K562 (cell line): ENCODE data around the gene ALCAM. TPM values are rescaled to one million over a fixed set of nuclear protein-coding genes. Genes with fewer than 3 reads are reported as not detected.

Experiments used
- ATAC-seq: fragments of 200-7000 bp; cut with Tn5 transposase; 3 replicates; pipeline ENCODE4 v1.9.1; 2020; ENCODE audit warnings: moderate library complexity
- BruUV-seq: library from RNA; stranded (reverse); fragments of 400-500 nt; replicated peaks from 2 replicates; lab custom pipeline; 2021; lab: Mats Ljungman, UMichigan
- CTCF ChIA-PET: fragments of 300-600 bp; formaldehyde crosslinking; extraction: SDS; loops from one replicate; lab custom pipeline; 2021; ENCODE audit warnings: low intra/inter-chr PET ratio; lab: Yijun Ruan, JAX
- POLR2A ChIA-PET: fragments of 300-600, 350-650 bp; sonication (Branson Sonifier 250); formaldehyde crosslinking; extraction: SDS; loops from one replicate; lab custom pipeline; 2021; ENCODE audit warnings: antibody characterized with exemption, inconsistent platforms; lab: Yijun Ruan, JAX
- DNase-seq, 4 experiments: peaks; one replicate each; pipeline versions ENCODE4 v3.0.0 to v3.0.0-alpha.2; 2011 to 2018; ENCODE audit warnings: low spot score in 3 of 4, mixed read lengths in 3 of 4; ENCODE audit errors: extremely low read depth in 1 of 4
- FAIRE-seq: peaks from 2 replicates; lab custom pipeline; 2011; peaks lifted over from hg19 to GRCh38; lab: Jason Lieb, UNC
- H2AFZ ChIP-seq: 2 replicates; pipeline ENCODE4 v1.6.0; 2011; ENCODE audit warnings: low read depth, low read length, control low read depth, inconsistent platforms
- H3K27ac ChIP-seq: fragments of 200-600 bp; 3 replicates; pipeline ENCODE4 v1.8.0; 2011; ENCODE audit warnings: low read depth, mild to moderate bottlenecking, control low read depth, inconsistent platforms, low read length, moderate library complexity, mixed read lengths; ENCODE audit errors: extremely low read depth
- H3K27me3 ChIP-seq, 2 experiments: fragments of 300-600 bp in 1 of 2; 2 replicates in 1 of 2; 3 replicates in 1 of 2; pipeline versions ENCODE4 v1.6.0 to v1.8.0; 2011; ENCODE audit warnings: inconsistent platforms in 2 of 2, low read length in 2 of 2, mild to moderate bottlenecking in 1 of 2, mixed read lengths in 1 of 2, moderate library complexity in 1 of 2; ENCODE audit not compliant: control insufficient read depth in 2 of 2, insufficient read depth in 2 of 2
- H3K36me3 ChIP-seq: fragments of 300-600 bp; 3 replicates; pipeline ENCODE4 v1.8.0; 2011; ENCODE audit warnings: mild to moderate bottlenecking, low read length, inconsistent platforms; ENCODE audit not compliant: control insufficient read depth, insufficient read depth
- H3K4me1 ChIP-seq, 2 experiments: fragments of 200-600 bp in 1 of 2; replicated peaks in 1 of 2; 2 replicates in 1 of 2; 3 replicates in 1 of 2; pipeline versions ENCODE4 v1.5.1 to v1.8.0; 2011; ENCODE audit warnings: inconsistent platforms in 2 of 2, low read length in 2 of 2, mild to moderate bottlenecking in 1 of 2, mixed read lengths in 1 of 2, moderate library complexity in 1 of 2; ENCODE audit not compliant: control insufficient read depth in 2 of 2, insufficient read depth in 2 of 2
- H3K4me2 ChIP-seq: 2 replicates; pipeline ENCODE4 v1.6.1; 2011; ENCODE audit warnings: low read length, control low read depth, inconsistent platforms, mixed read lengths; ENCODE audit not compliant: insufficient read depth
- H3K4me3 ChIP-seq: fragments of 200-600 bp; sonication (generic), shearing (Covaris generic); 2 replicates; pipeline ENCODE4 v1.5.1; 2016; ENCODE audit warnings: control low read depth, inconsistent platforms
- H3K79me2 ChIP-seq: fragments of 200-600 bp; 3 replicates; pipeline ENCODE4 v1.8.0; 2011; ENCODE audit warnings: low read length, inconsistent platforms; ENCODE audit not compliant: control insufficient read depth, insufficient read depth
- H3K9ac ChIP-seq, 2 experiments: 2 replicates each; pipeline versions ENCODE4 v1.6.0 to v1.6.1; 2011; ENCODE audit warnings: low read depth in 2 of 2, low read length in 2 of 2, control low read depth in 1 of 2, inconsistent platforms in 1 of 2, mild to moderate bottlenecking in 1 of 2, mixed read lengths in 1 of 2; ENCODE audit not compliant: insufficient read depth in 1 of 2
- H3K9me1 ChIP-seq: one replicate; pipeline ENCODE4 v1.6.0; 2011; ENCODE audit warnings: inconsistent platforms, mild to moderate bottlenecking, low read length, moderate library complexity; ENCODE audit not compliant: control insufficient read depth, insufficient read depth
- H3K9me3 ChIP-seq: replicated peaks from 2 replicates; pipeline ENCODE4 v1.5.1; 2011; ENCODE audit warnings: low read depth, low read length, inconsistent platforms; ENCODE audit not compliant: control insufficient read depth, insufficient read depth
- H4K20me1 ChIP-seq: replicated peaks from 2 replicates; pipeline ENCODE4 v1.6.1; 2011; ENCODE audit warnings: low read length, inconsistent platforms, mixed read lengths; ENCODE audit not compliant: control insufficient read depth, insufficient read depth
- AFF1 ChIP-seq, 2 experiments: fragments of 450-650 bp; IDR thresholded peaks; 2 replicates each; pipeline ENCODE4 v1.6.1; 2018; ENCODE audit warnings: mild to moderate bottlenecking in 2 of 2, low read depth in 1 of 2; ENCODE audit not compliant: partially characterized antibody in 2 of 2
- CREB3 ChIP-seq: fragments of 450-650 bp; conservative IDR thresholded peaks from 2 replicates; pipeline ENCODE4 v1.6.1; 2016; ENCODE audit warnings: missing genetic modification characterization, low read depth, mild to moderate bottlenecking, missing compliant biosample characterization, moderate library complexity
- ESRRA ChIP-seq: fragments of 450-650 bp; IDR thresholded peaks from 2 replicates; pipeline ENCODE4 v1.6.1; 2014; ENCODE audit warnings: low read depth, mild to moderate bottlenecking, moderate library complexity, borderline replicate concordance
- RBM34 ChIP-seq: fragments of 200-400 bp; formaldehyde crosslinking; IDR thresholded peaks from 2 replicates; pipeline ENCODE4 v1.6.1; 2018; ENCODE audit warnings: low read length, borderline replicate concordance; ENCODE audit not compliant: insufficient read depth
- SMAD2 ChIP-seq: fragments of 150-350 bp; IDR thresholded peaks from 2 replicates; pipeline ENCODE4 v1.6.1; 2014; ENCODE audit warnings: low read depth, mild to moderate bottlenecking, low read length
- U2AF1 ChIP-seq: fragments of 200-400 bp; formaldehyde crosslinking; optimal IDR thresholded peaks from 2 replicates; pipeline ENCODE3; 2017; ENCODE audit warnings: mild to moderate bottlenecking, low read depth, low read length, moderate library complexity
- YY1 ChIP-seq, 3 experiments: IDR thresholded peaks; 2 replicates each; pipeline ENCODE4 v1.6.1; 2011; ENCODE audit warnings: low read length in 2 of 3, mild to moderate bottlenecking in 2 of 3, moderate library complexity in 2 of 3, borderline replicate concordance in 1 of 3, control low read depth in 1 of 3, low read depth in 1 of 3; ENCODE audit not compliant: insufficient read depth in 3 of 3, insufficient replicate concordance in 2 of 3, control insufficient read depth in 1 of 3, insufficient read length in 1 of 3; ENCODE audit errors: extremely low read depth in 1 of 3
- ZNF282 ChIP-seq: sonication (generic); formaldehyde crosslinking; IDR thresholded peaks from 2 replicates; pipeline ENCODE4 v1.8.1; 2023; ENCODE audit warnings: missing genetic modification reagents
- ZNF785 ChIP-seq: fragments of 250-450 bp; sonication (Bioruptor Pico); IDR thresholded peaks from 2 replicates; pipeline ENCODE4 v1.4.0; 2020; ENCODE audit warnings: mild to moderate bottlenecking
- WGBS: fragments of 100-300 bp; shearing (Covaris generic); methylation state at CpG from one replicate; pipeline ENCODE4 v1.1.6; 2016; ENCODE audit warnings: low coverage, mixed read lengths; ENCODE audit not compliant: insufficient coverage; ENCODE audit errors: missing lambda C conversion rate; 5-methylcytosine and 5-hydroxymethylcytosine counted together
- in situ Hi-C: fragments of 300-500 bp; cut with MboI; formaldehyde crosslinking; loops from 4 replicates; pipeline ENCODE4 v1.15.0; 2018; ENCODE audit warnings: inconsistent platforms, mixed read lengths
- intact Hi-C: fragments of 100-400 bp; cut with micrococcal nuclease; formaldehyde crosslinking; loops from 2 replicates; pipeline ENCODE4 v1.14.2; 2022
- polyA plus RNA-seq, 8 experiments: library from polyadenylated mRNA; depleted of rRNA in 4 of 8; stranded (reverse) in 5 of 8; unstranded in 3 of 8; fragments of >200 nt; fragmentation: Nextera tagmentation in 2 of 8; fragmentation: Illumina TruSeq in 1 of 8; extraction: Ambion mirVana in 2 of 8; extraction: Trizol in 1 of 8; gene quantifications; 2 replicates each; pipeline versions ENCODE4 v1.2.1 to v1.2.3, GENCODE V29; 2011 to 2014; ENCODE audit warnings: inconsistent platforms in 1 of 8, missing spikeins in 1 of 8
- total RNA-seq, 7 experiments: library from RNA; depleted of rRNA in 6 of 7; stranded (reverse); fragments of >200 nt in 6 of 7; fragmentation: Illumina TruSeq in 2 of 7; extraction: Trizol in 2 of 7; gene quantifications; 2 replicates each; pipeline versions ENCODE4 v1.2.1 to v1.2.3, GENCODE V29; 2011 to 2021; ENCODE audit warnings: low replicate concordance in 1 of 7
- TF ChIP-seq, protein P1 (sequence below): IDR thresholded peaks from 3 replicates; pipeline ENCODE4 v1.6.1; 2011; ENCODE audit warnings: borderline replicate concordance, mild to moderate bottlenecking, moderate library complexity; ENCODE audit not compliant: insufficient read length; ENCODE audit errors: extremely low read depth

ALCAM gene
- total and polyA plus RNA-seq, 9 of the 15 experiments (the other 6 are each of a cell fraction or from before 2014, with no cell fraction given), result 0.03 to 0.98 (median 0.14) TPM; not detected in 1

- Histone ChIP-seq H2AFZ (no peak overlapping the region), H3K4me2 (no peak overlapping the region), H4K20me1 (no peaks in the 10 kb centered on the region), H3K27me3 (no peaks in the 10 kb centered on the region), H3K4me1 (no peaks in the 10 kb centered on the region), H3K79me2 (no peaks in the 10 kb centered on the region), H3K9ac (no peak overlapping the region), H3K27ac (no peak overlapping the region), H3K36me3 (no peaks in the 10 kb centered on the region), H3K9me1 (no peaks in the 10 kb centered on the region), H3K9me3 (no peaks in the 10 kb centered on the region), H3K4me3 (no peak overlapping the region)
- FAIRE-seq (no peak), DNase-seq (no peak), ATAC-seq (no peak)
- WGBS, result 0% methylated on average over 1 of the region's 1 CpG
- BruUV-seq, result no TSS peak
- POLR2A ChIA-PET, result no interaction called here
- TF ChIP-seq RBM34, result no peak
- TF ChIP-seq, protein P1, sequence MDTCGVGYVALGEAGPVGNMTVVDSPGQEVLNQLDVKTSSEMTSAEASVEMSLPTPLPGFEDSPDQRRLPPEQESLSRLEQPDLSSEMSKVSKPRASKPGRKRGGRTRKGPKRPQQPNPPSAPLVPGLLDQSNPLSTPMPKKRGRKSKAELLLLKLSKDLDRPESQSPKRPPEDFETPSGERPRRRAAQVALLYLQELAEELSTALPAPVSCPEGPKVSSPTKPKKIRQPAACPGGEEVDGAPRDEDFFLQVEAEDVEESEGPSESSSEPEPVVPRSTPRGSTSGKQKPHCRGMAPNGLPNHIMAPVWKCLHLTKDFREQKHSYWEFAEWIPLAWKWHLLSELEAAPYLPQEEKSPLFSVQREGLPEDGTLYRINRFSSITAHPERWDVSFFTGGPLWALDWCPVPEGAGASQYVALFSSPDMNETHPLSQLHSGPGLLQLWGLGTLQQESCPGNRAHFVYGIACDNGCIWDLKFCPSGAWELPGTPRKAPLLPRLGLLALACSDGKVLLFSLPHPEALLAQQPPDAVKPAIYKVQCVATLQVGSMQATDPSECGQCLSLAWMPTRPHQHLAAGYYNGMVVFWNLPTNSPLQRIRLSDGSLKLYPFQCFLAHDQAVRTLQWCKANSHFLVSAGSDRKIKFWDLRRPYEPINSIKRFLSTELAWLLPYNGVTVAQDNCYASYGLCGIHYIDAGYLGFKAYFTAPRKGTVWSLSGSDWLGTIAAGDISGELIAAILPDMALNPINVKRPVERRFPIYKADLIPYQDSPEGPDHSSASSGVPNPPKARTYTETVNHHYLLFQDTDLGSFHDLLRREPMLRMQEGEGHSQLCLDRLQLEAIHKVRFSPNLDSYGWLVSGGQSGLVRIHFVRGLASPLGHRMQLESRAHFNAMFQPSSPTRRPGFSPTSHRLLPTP, result no peak
- no peak for TF ChIP-seq CREB3
- no peak for TF ChIP-seq ZNF785 (CRISPR knock-in tag)
- no peak for TF ChIP-seq U2AF1
- no peak for TF ChIP-seq SMAD2
- no peak for TF ChIP-seq YY1 (IDR thresholded peaks at IDR 0.05; ENCODE audit: borderline replicate concordance in 1 of 3, control insufficient read depth in 1 of 3, extremely low read depth in 1 of 3, insufficient read depth in 3 of 3, insufficient read length in 1 of 3, insufficient replicate concordance in 2 of 3, low read depth in 1 of 3, low read length in 2 of 3)
- no peak for TF ChIP-seq ESRRA
- no peak for TF ChIP-seq AFF1 (IDR thresholded peaks at IDR 0.05; ENCODE audit: low read depth in 1 of 2, partially characterized antibody in 2 of 2)
- TF ChIP-seq ZNF282 (CRISPR knock-in tag), result no peak
- in situ Hi-C loops, result no loop called here
- CTCF ChIA-PET, result no interaction called here
- intact Hi-C loops, result no loop called here
These were observed 26.8 kb upstream of the ALCAM start for GRCh38 chr3:105339946-105340345.
